ENCODE results near the gene CHD6. TPM values are rescaled to one million over a fixed set of nuclear protein-coding genes. Genes with fewer than 3 reads are reported as not detected.

Gene CHD6
- 12.9 TPM for polyA plus RNA-seq (2013, experiment 1 of 2; ENCODE audit: insufficient read length)
- polyA plus RNA-seq (2013, experiment 2 of 2; ENCODE audit: insufficient read length): 15.1 TPM

GRCh38 chr20:41617902-41618806, at the start of gene CHD6:
CHD6 (minus strand) TSS chr20:41618377; CDS start chr20:41551337, 67,040 bp downstream.
- peak; percentile 100 for DNase-seq

- DNase-seq: peak; percentile 15
Observed at GRCh38 chr20:41664584-41664983, 46.4 kb upstream of the CHD6 start.

- DNase-seq: no peak
Observed at GRCh38 chr20:41657655-41658054, 39.5 kb upstream of the CHD6 start.

- DNase-seq: no peak
Observed at GRCh38 chr20:41655962-41656618, 37.9 kb upstream of the CHD6 start.

- DNase-seq: peak; percentile 33
Observed at GRCh38 chr20:41654884-41655283, 36.7 kb upstream of the CHD6 start.

- DNase-seq: no peak
Observed at GRCh38 chr20:41654292-41654691, 36.1 kb upstream of the CHD6 start.

GRCh38 chr20:41650231-41650948, 32.2 kb upstream of the CHD6 start:
- DNase-seq: no peak

- DNase-seq: no peak
Observed at GRCh38 chr20:41649489-41649888, 31.3 kb upstream of the CHD6 start.

- DNase-seq: no peak
Observed at GRCh38 chr20:41645372-41645771, 27.2 kb upstream of the CHD6 start.

GRCh38 chr20:41643504-41643938, 25.3 kb upstream of the CHD6 start:
- DNase-seq: peak; percentile 35

- no peak for DNase-seq
Observed at GRCh38 chr20:41639630-41640029, 21.5 kb upstream of the CHD6 start.

GRCh38 chr20:41638456-41638855, 20.3 kb upstream of the CHD6 start:
- no peak for DNase-seq

GRCh38 chr20:41635158-41635557, 17.0 kb upstream of the CHD6 start:
- DNase-seq: no peak

GRCh38 chr20:41632896-41633295, 14.7 kb upstream of the CHD6 start:
- peak; percentile 85 for DNase-seq

GRCh38 chr20:41631826-41632225, 13.6 kb upstream of the CHD6 start:
- DNase-seq: peak; percentile 99

- no peak for DNase-seq
Observed at GRCh38 chr20:41630846-41631245, 12.7 kb upstream of the CHD6 start.

- no peak for DNase-seq
Observed at GRCh38 chr20:41627611-41628244, 9.6 kb upstream of the CHD6 start.

GRCh38 chr20:41627001-41627495, 8.9 kb upstream of the CHD6 start:
- DNase-seq: no peak

- DNase-seq: no peak
Observed at GRCh38 chr20:41623625-41624375, 5.6 kb upstream of the CHD6 start.

GRCh38 chr20:41622584-41622983, 4.4 kb upstream of the CHD6 start:
- no peak for DNase-seq

GRCh38 chr20:41621971-41622370, 3.8 kb upstream of the CHD6 start:
- no peak for DNase-seq

Data from fibroblast of skin of scalp (primary cell).